OCI-LY1 (cell line): ENCODE data around the gene GOLPH3.
"Not testable (repeated sequence)": the region's sequence is repeated elsewhere in the genome, so short reads cannot be mapped to it uniquely, and the experiment has no call there.

Experiments
- H2AFZ ChIP-seq: fragments of 200-600 bp; sonication (generic), shearing (Covaris generic); 2 replicates; pipeline ENCODE4 v1.6.0; 2014; ENCODE audit warnings: antibody characterized with exemption, mild to moderate bottlenecking, low read length
- H3F3A ChIP-seq: fragments of 200-600 bp; sonication (generic), shearing (Covaris generic); 2 replicates; pipeline ENCODE4 v1.6.0; 2014; ENCODE audit warnings: mild to moderate bottlenecking, antibody characterized with exemption, low read length, moderate library complexity; ENCODE audit not compliant: insufficient read depth
- H3K27ac ChIP-seq: fragments of 200-600 bp; sonication (generic); 2 replicates; pipeline ENCODE4 v1.5.1; 2014; ENCODE audit warnings: low read length, mixed run types, mild to moderate bottlenecking, low read depth; ENCODE audit not compliant: poor library complexity, severe bottlenecking
- H3K27me3 ChIP-seq: fragments of 200-600 bp; sonication (generic); 2 replicates; pipeline ENCODE4 v1.6.0; 2014; ENCODE audit warnings: antibody characterized with exemption, mild to moderate bottlenecking, low read length, moderate library complexity; ENCODE audit not compliant: insufficient read depth
- H3K36me3 ChIP-seq: fragments of 200-600 bp; sonication (generic); 2 replicates; pipeline ENCODE4 v1.6.1; 2014; ENCODE audit warnings: mild to moderate bottlenecking, antibody characterized with exemption, low read length, moderate library complexity, mixed read lengths; ENCODE audit not compliant: insufficient read depth
- H3K4me1 ChIP-seq: fragments of 200-600 bp; sonication (generic); 2 replicates; pipeline ENCODE4 v1.5.1; 2014; ENCODE audit warnings: mild to moderate bottlenecking, low read length, moderate library complexity; ENCODE audit not compliant: insufficient read depth, severe bottlenecking
- H3K4me2 ChIP-seq: fragments of 200-600 bp; sonication (generic), shearing (Covaris generic); 2 replicates; pipeline ENCODE4 v1.6.1; 2014; ENCODE audit warnings: low read length
- H3K4me3 ChIP-seq: fragments of 200-600 bp; sonication (generic); 2 replicates; pipeline ENCODE4 v1.5.1; 2014; ENCODE audit warnings: low read length, low read depth, mild to moderate bottlenecking, mixed read lengths; ENCODE audit not compliant: poor library complexity, severe bottlenecking
- H3K79me2 ChIP-seq: fragments of 200-600 bp; shearing (Covaris generic); 2 replicates; pipeline ENCODE4 v1.6.1; 2016; ENCODE audit warnings: mixed run types, low read length, mixed read lengths; ENCODE audit not compliant: insufficient read depth
- H3K9ac ChIP-seq: fragments of 200-600 bp; sonication (generic), shearing (Covaris generic); 2 replicates; pipeline ENCODE4 v1.6.1; 2014; ENCODE audit warnings: mild to moderate bottlenecking, low read length, mixed read lengths
- H3K9me2 ChIP-seq: fragments of 200-600 bp; sonication (generic), shearing (Covaris generic); 2 replicates; pipeline ENCODE4 v1.6.1; 2014; ENCODE audit warnings: low read depth, mild to moderate bottlenecking, low read length, mixed read lengths
- H3K9me3 ChIP-seq: fragments of 200-600 bp; shearing (Covaris generic); 2 replicates; pipeline ENCODE4 v1.6.1; 2014; ENCODE audit warnings: low read length, mixed read lengths
- H4K20me1 ChIP-seq: fragments of 200-600 bp; sonication (generic), shearing (Covaris generic); 2 replicates; pipeline ENCODE4 v1.6.0; 2016; ENCODE audit warnings: mild to moderate bottlenecking, low read length; ENCODE audit not compliant: insufficient read depth
- EZH2 ChIP-seq: fragments of 200-600 bp; sonication (generic), shearing (Covaris generic); IDR thresholded peaks from 2 replicates; pipeline ENCODE4 v1.8.0; 2017; ENCODE audit warnings: borderline replicate concordance, mixed run types, mild to moderate bottlenecking, antibody characterized with exemption, low read length, moderate library complexity, mixed read lengths
- TF ChIP-seq, protein P1 (sequence below): fragments of 200-600 bp; sonication (generic), shearing (Covaris generic); IDR thresholded peaks from 2 replicates; pipeline ENCODE4 v1.5.1; 2017; ENCODE audit warnings: mild to moderate bottlenecking, antibody characterized with exemption, low read length, moderate library complexity, mixed read lengths

The GOLPH3 gene

DNA sequence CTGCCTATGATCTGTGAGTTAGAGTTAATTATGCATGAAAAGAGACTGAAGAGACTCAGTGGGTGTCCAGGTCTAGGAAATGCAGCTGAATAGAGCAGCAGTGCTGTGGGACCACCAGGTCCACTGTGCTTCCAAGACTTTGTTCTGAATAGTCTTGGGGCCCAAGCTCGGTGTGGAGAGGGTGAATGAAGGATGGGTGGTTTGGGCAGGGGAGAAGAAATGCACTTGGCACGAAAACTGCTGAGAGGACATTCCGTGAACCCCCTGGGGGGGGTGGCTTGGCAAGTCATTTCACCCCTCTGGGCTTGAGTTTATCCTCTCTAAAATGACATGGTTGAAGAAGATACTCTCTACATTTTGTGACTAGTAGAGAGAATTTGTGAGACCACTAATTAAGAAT is 36.0 kb upstream of the GOLPH3 start:
- Histone ChIP-seq H4K20me1 (no peaks in the 10 kb centered on the region), H3K4me2 (no peak overlapping the region), H3K9me3 (no peaks in the 10 kb centered on the region), H2AFZ (no peak overlapping the region), H3K9me2 (no peaks in the 10 kb centered on the region), H3K36me3 (no peaks in the 10 kb centered on the region), H3K4me3 (no peak overlapping the region), H3K27me3 (no peaks in the 10 kb centered on the region), H3K9ac (no peak overlapping the region), H3K4me1 (peaks cover 28% of the 10 kb centered on the region), H3F3A (no peaks in the 10 kb centered on the region), H3K27ac (no peak overlapping the region), H3K79me2 (no peaks in the 10 kb centered on the region)
- TF ChIP-seq EZH2: no peak
- TF ChIP-seq, protein P1, sequence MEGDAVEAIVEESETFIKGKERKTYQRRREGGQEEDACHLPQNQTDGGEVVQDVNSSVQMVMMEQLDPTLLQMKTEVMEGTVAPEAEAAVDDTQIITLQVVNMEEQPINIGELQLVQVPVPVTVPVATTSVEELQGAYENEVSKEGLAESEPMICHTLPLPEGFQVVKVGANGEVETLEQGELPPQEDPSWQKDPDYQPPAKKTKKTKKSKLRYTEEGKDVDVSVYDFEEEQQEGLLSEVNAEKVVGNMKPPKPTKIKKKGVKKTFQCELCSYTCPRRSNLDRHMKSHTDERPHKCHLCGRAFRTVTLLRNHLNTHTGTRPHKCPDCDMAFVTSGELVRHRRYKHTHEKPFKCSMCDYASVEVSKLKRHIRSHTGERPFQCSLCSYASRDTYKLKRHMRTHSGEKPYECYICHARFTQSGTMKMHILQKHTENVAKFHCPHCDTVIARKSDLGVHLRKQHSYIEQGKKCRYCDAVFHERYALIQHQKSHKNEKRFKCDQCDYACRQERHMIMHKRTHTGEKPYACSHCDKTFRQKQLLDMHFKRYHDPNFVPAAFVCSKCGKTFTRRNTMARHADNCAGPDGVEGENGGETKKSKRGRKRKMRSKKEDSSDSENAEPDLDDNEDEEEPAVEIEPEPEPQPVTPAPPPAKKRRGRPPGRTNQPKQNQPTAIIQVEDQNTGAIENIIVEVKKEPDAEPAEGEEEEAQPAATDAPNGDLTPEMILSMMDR: no peak

GRCh38 chr5:32208837-32209236 is 34.7 kb upstream of the GOLPH3 start:
- peaks cover 24% of the 10 kb centered on the region for H3K4me1 ChIP-seq
- not testable (repeated sequence) for H3K4me2 ChIP-seq, H2AFZ ChIP-seq, H4K20me1 ChIP-seq, H3K79me2 ChIP-seq, H3K9ac ChIP-seq, H3K36me3 ChIP-seq, H3K27ac ChIP-seq, H3K9me2 ChIP-seq, H3K4me3 ChIP-seq, H3K9me3 ChIP-seq, H3F3A ChIP-seq, H3K27me3 ChIP-seq

- 0 out of 2 replicates have a peak, but pooled peaks cover 5% of the 10 kb centered on the region for H3K27me3 ChIP-seq
- no peaks in the 10 kb centered on the region for H3K36me3 ChIP-seq
- no peak overlapping the region for H3K9ac ChIP-seq
- H3F3A ChIP-seq: no peaks in the 10 kb centered on the region
- H3K79me2 ChIP-seq: no peaks in the 10 kb centered on the region
- peaks cover 24% of the 10 kb centered on the region for H3K4me1 ChIP-seq
- H3K27ac ChIP-seq: no peak overlapping the region
- H4K20me1 ChIP-seq: no peaks in the 10 kb centered on the region
- H3K4me2 ChIP-seq: no peak overlapping the region
- no peak overlapping the region for H2AFZ ChIP-seq
- no peak overlapping the region for H3K4me3 ChIP-seq
- no peaks in the 10 kb centered on the region for H3K9me3 ChIP-seq
- no peak for TF ChIP-seq EZH2
- TF ChIP-seq, protein P1: no peak
- H3K9me2 ChIP-seq: no peaks in the 10 kb centered on the region
Measured at GRCh38 chr5:32207355-32207634, 33.2 kb upstream of the GOLPH3 start.

- Histone ChIP-seq H4K20me1 (no peaks in the 10 kb centered on the region), H3K9me2 (no peaks in the 10 kb centered on the region), H2AFZ (no peak overlapping the region), H3K4me1 (peaks cover 24% of the 10 kb centered on the region), H3K79me2 (no peaks in the 10 kb centered on the region), H3K4me3 (no peak overlapping the region), H3K9ac (no peak overlapping the region), H3K36me3 (no peaks in the 10 kb centered on the region), H3K4me2 (no peak overlapping the region), H3K27me3 (0 out of 2 replicates have a peak, but pooled peaks cover 5% of the 10 kb centered on the region), H3K9me3 (no peaks in the 10 kb centered on the region), H3K27ac (no peak overlapping the region), H3F3A (no peaks in the 10 kb centered on the region)
- TF ChIP-seq, protein P1: no peak
- TF ChIP-seq EZH2: no peak
Measured at GRCh38 chr5:32206509-32207354, 32.6 kb upstream of the GOLPH3 start.
